Measurements from ENCODE around the gene NR2C1.
"Not testable (repeated sequence)": the region's sequence is repeated elsewhere in the genome, so short reads cannot be mapped to it uniquely, and the experiment has no call there.

Gene NR2C1

GRCh38 chr12:95003921-95004272 lies 69.5 kb downstream of the NR2C1 start:
- no peak for DNase-seq (ENCODE audit: extremely low read depth in 1 of 2, low read depth in 1 of 2)

- DNase-seq (ENCODE audit: extremely low read depth in 1 of 2, low read depth in 1 of 2), result peak; percentile 81 to 91
Measured at GRCh38 chr12:95003213-95003920, 70.1 kb downstream of the NR2C1 start, which contains the start of gene NDUFA12. TSS of gene NDUFA12 (minus strand) at chr12:95003697. CDS start at chr12:95003680, 17 bp downstream.

GRCh38 chr12:95002754-95003153 lies 70.7 kb downstream of the NR2C1 start:
- no peak for DNase-seq (ENCODE audit: extremely low read depth in 1 of 2, low read depth in 1 of 2)

GRCh38 chr12:94998326-94998725 lies 75.1 kb downstream of the NR2C1 start:
- DNase-seq (ENCODE audit: extremely low read depth in 1 of 2, low read depth in 1 of 2), result no peak

GRCh38 chr12:94997726-94998125 lies 75.7 kb downstream of the NR2C1 start:
- no peak for DNase-seq (ENCODE audit: extremely low read depth in 1 of 2, low read depth in 1 of 2)

GRCh38 chr12:94997061-94997460 lies 76.4 kb downstream of the NR2C1 start:
- no peak for DNase-seq (ENCODE audit: extremely low read depth in 1 of 2, low read depth in 1 of 2)

GRCh38 chr12:94994312-94994711 lies 79.1 kb downstream of the NR2C1 start:
- DNase-seq (ENCODE audit: extremely low read depth in 1 of 2, low read depth in 1 of 2), result no peak

- DNase-seq (ENCODE audit: extremely low read depth in 1 of 2, low read depth in 1 of 2), result not testable (repeated sequence)
Measured at GRCh38 chr12:94993855-94994254, 79.6 kb downstream of the NR2C1 start.

- DNase-seq (ENCODE audit: extremely low read depth in 1 of 2, low read depth in 1 of 2), result no peak
Measured at GRCh38 chr12:94990222-94990621, 83.2 kb downstream of the NR2C1 start.

GRCh38 chr12:94988471-94988870 lies 84.9 kb downstream of the NR2C1 start:
- DNase-seq (ENCODE audit: extremely low read depth in 1 of 2, low read depth in 1 of 2), result no peak

GRCh38 chr12:94987801-94988200 lies 85.6 kb downstream of the NR2C1 start:
- no peak for DNase-seq (ENCODE audit: extremely low read depth in 1 of 2, low read depth in 1 of 2)

- DNase-seq (ENCODE audit: extremely low read depth in 1 of 2, low read depth in 1 of 2), result no peak
Measured at GRCh38 chr12:94987076-94987669, 86.2 kb downstream of the NR2C1 start.

GRCh38 chr12:94985099-94985498 lies 88.3 kb downstream of the NR2C1 start:
- DNase-seq (ENCODE audit: extremely low read depth in 1 of 2, low read depth in 1 of 2), result not testable (repeated sequence)

- no peak for DNase-seq (ENCODE audit: extremely low read depth in 1 of 2, low read depth in 1 of 2)
Measured at GRCh38 chr12:94983321-94983720, 90.1 kb downstream of the NR2C1 start.

- DNase-seq (ENCODE audit: extremely low read depth in 1 of 2, low read depth in 1 of 2), result no peak
Measured at GRCh38 chr12:94982456-94982855, 91.0 kb downstream of the NR2C1 start.

GRCh38 chr12:94980577-94980976 lies 92.8 kb downstream of the NR2C1 start:
- DNase-seq (ENCODE audit: extremely low read depth in 1 of 2, low read depth in 1 of 2), result no peak

GRCh38 chr12:94979941-94980340 lies 93.5 kb downstream of the NR2C1 start:
- DNase-seq (ENCODE audit: extremely low read depth in 1 of 2, low read depth in 1 of 2), result no peak

GRCh38 chr12:94977766-94978468 lies 95.5 kb downstream of the NR2C1 start:
- no peak for DNase-seq (ENCODE audit: extremely low read depth in 1 of 2, low read depth in 1 of 2)

GRCh38 chr12:94973221-94973620 lies 100.2 kb downstream of the NR2C1 start:
- DNase-seq (ENCODE audit: extremely low read depth in 1 of 2, low read depth in 1 of 2), result no peak

- DNase-seq (ENCODE audit: extremely low read depth in 1 of 2, low read depth in 1 of 2), result no peak
Measured at GRCh38 chr12:94972795-94973194, 100.6 kb downstream of the NR2C1 start.

GRCh38 chr12:94971923-94972322 lies 101.5 kb downstream of the NR2C1 start:
- no peak for DNase-seq (ENCODE audit: extremely low read depth in 1 of 2, low read depth in 1 of 2)

GRCh38 chr12:94970560-94970959 lies 102.9 kb downstream of the NR2C1 start:
- no peak for DNase-seq (ENCODE audit: extremely low read depth in 1 of 2, low read depth in 1 of 2)
